Gastroesophageal sphincter (tissue), 3 donors: Measurements from ENCODE around the gene CFD.

Experiments used
- CTCF ChIP-seq, 4 experiments: fragments of 200-600 bp in 2 of 4; fragments of 450-650 bp in 2 of 4; sonication (generic) in 1 of 4; IDR thresholded peaks; one replicate each; pipeline ENCODE4 v1.5.1; 2017 to 2019; ENCODE audit warnings: antibody characterized with exemption in 4 of 4, mild to moderate bottlenecking in 2 of 4, moderate library complexity in 2 of 4
- EP300 ChIP-seq: sonication (generic); formaldehyde crosslinking; IDR thresholded peaks from one replicate; pipeline ENCODE4 v1.6.1; 2017; ENCODE audit warnings: antibody characterized with exemption, mild to moderate bottlenecking
- POLR2A ChIP-seq, 2 donors: fragments of 450-650 bp; IDR thresholded peaks; one replicate each; pipeline ENCODE4 v1.6.1; 2017; ENCODE audit warnings: antibody characterized with exemption in 2 of 2, mild to moderate bottlenecking in 2 of 2, moderate library complexity in 1 of 2
- POLR2AphosphoS5 ChIP-seq: sonication (generic); formaldehyde crosslinking; IDR thresholded peaks from one replicate; pipeline ENCODE4 v1.6.1; 2017; ENCODE audit warnings: antibody characterized with exemption

GRCh38 chr19:876089-876488 lies 16.6 kb downstream of the CFD start:
- TF ChIP-seq CTCF (IDR thresholded peaks at IDR 0.05), result no peak
- TF ChIP-seq EP300, result no peak
- no peak for TF ChIP-seq POLR2A (IDR thresholded peaks at IDR 0.05)
- no peak for TF ChIP-seq POLR2AphosphoS5
